ENCODE measurements around the gene DSEL.

DSEL gene

DNA sequence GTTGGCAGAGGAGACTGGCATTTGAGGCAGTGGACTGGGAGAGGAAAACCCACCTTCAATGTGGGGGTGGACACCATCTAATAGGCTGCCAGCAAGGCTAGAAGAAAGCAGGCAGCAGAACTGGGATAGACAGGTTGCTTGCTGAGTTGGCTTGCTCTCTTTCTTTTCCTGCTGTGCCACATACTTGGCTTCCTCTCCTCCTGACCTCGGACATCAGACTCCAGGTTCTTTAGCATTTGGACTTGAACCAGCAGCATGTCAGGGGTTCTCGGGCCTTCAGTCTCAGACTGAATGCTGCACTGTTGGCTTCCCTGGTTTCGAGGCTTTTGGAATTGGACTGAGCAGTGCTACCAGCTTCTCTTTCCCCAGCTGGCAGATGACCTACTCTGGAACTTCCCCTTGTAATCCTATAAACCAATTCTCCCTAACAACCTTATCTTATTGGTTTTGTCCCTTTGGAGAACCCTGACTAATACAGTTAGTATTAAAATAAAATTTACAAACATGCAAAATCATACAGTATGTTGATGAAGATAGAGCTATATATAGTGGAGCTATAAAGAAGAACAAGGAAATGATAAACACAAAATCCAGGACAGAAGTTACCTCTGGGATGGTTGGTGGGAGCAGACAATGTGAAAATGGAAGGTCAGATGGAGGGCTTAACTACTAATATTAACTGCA, 15.9 kb downstream of the DSEL start:
- DNase-seq, result no peak

DNA sequence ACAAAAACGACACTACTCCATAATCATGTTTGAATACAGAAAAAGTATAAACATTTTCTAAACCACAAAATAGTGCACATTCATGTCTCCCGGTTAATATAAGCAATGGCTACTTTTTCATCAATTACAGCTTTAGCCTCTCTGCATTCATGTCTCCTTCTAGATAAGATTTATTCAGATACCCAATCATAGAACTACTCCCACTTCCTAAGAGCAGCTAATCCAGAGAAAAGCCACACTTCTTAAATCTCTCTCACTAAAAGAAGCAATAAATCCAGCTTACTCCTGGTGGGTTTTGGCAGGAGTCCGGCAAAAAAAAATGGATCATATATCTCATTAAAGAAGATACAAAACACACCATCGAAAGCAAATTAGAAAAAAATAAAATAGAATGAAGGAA, 20.1 kb downstream of the DSEL start:
- DNase-seq, result no peak

DNA sequence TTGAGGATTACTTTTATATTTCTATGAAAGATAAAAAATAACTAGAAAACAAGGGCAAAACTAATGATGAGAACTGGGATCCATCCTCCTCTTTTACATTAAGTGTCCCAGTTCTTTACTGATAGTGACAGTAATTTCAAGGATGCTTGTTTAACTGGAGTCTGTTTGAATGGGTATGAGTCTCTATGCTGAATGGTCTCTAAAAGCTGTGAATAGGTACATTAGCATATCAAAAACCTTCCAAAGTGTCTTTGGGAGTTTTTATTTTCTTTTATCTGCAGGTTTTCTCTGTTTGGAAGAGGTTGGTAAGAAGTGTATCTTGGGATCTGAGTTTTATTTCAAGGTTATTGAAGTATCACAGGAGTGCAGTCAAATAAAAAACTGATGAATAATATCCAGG, 30.0 kb downstream of the DSEL start:
- DNase-seq, result no peak

DNA sequence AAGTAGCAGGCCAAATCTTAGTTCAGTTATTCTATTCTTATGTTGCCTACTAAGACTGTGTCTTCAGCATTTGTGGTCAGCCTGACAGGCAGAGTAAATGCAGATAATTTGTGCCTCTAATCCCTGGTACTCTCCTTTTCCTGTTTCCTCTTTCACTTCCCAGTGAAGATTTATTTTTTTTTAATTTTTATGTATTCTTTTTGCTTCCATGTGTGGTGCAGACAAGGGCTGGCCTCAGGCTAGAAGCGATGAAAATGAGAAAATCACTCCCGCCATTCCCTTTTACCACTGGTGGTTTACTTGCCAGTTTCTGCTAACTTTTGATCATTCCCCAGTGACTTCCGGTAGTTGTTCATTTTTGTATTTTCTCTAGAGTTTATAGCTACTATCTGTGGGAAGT, 30.9 kb downstream of the DSEL start:
- DNase-seq, result no peak

DNA sequence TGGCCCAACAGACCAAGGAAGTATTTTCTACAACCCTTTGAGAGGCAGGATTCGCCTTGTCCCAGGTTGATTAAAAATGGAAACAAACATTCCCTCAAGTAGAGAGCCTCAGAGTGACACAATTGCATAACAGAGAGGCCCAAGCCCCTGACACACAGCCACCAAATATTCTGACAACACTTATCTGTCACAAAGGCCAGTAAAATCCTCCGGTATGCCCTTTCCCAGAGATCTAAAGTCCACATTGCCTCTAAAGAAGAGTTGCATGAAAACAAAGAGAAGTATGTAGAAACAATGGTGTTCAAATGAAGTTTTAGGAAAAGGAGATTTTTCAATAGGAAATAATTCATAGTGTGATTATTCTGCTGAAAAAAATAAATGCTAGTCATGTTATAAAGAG, 32.1 kb downstream of the DSEL start:
- DNase-seq, result no peak

DNA sequence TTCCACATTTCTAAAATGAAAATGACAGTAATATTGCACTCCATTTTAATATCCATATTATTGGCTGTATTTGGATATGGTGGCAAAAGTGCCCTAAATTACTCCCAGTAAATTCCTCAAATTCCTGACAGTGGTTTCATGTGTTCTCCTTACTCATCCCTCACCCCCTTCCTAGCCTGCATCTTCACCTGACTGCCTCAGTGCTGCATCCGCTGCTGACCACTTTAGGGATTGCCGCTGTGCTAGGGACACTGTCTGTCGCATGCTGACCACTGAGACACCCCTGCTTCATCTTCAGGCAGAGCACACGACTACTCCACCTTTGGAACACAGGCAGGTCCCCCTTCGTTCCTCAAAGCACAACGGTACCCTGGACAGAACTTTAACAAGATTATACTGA, 32.6 kb downstream of the DSEL start:
- DNase-seq, result no peak

DNA sequence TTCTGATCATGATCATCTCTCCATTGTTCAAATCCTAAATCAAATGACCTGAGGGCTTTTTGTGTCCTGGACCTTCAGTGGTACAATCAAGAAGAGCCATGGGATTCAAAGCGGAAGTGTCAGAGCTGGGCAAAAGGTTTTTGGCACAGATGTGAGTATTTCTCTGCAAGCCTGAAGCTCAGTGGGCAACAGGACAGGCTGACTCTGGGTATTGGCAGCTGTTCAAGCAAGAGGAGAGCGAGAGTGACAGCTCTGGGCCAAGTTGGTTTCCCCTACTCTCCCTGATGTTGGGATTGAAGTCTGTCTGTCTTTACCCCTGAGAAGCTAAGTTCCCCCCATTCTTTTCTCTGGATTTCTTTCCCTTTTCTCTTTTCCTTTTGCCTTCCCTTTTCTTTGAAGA, 33.3 kb downstream of the DSEL start:
- no peak for DNase-seq

DNA sequence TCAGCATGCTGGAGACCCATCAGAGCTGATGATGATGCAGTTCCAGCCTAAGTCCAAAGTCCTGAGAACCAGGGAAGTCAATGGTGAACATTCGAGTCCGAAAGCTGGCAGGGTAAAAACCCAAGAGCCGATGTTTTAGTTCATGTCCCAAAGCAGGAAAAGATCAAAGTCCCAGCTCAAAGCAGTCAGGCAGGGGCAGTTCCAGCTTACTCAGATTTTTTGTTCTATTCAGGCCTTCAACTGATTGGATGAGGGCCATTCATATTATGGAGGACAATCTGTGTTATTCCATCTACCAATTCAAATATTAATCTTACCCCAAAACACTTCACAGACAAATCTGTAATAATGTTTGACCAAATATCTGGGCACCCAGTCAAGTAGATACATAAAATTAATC, 38.3 kb downstream of the DSEL start:
- DNase-seq, result no peak

DNA sequence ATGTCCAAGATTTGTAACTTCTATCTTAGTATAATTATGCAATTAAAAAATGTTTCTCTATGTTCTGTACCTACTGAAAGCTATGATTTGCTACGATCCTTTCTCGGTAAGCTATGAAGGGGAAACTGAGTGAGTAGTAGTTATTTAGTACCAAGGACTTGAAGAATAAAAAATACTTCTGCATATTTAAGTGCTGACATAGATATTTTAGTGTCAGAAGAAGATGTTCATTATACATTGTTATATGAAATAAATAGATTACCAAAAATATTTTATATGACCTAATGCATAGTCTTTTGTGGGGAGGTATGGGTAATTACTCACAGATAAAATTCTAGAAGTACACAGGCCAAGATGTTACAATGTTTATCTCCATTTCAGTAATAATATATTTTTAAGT, 39.0 kb downstream of the DSEL start:
- no peak for DNase-seq

DNA sequence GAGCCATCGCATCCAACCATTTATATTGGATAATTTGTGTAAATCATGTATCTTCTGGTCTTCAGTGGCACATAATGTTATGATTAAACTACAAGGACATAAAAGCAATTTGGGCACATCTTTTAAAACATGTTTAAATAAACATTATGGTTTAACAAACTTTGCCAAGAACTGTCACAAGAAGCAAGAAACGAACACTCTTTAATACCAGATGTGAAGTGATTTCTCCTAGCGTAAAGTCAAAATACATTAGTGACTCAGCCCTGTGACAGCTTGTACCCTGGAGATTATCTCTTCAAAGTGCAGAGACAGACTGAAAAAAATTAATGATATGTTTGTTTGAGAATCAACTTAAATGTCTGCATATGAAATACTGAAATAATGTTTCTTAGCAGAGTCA, 39.9 kb downstream of the DSEL start:
- DNase-seq, result no peak

DNA sequence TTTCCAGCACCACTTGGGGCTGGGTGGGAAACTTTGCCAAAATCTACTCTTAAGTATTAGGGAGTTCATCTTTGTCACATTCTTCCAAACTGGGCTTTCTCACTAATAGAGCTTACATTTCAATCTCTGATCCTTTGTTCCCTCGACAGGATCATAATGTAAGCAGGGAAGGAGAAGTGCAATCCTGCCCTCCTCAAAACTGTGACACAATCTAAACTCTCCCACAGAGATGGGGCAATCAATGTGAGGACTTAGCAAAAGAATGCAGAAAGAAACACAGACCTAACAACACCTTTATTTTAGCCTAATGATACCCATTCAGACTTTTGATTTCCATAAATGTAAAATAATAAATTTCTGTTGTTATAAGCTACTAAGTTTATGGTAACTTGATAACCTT, 40.8 kb downstream of the DSEL start:
- DNase-seq, result no peak

DNA sequence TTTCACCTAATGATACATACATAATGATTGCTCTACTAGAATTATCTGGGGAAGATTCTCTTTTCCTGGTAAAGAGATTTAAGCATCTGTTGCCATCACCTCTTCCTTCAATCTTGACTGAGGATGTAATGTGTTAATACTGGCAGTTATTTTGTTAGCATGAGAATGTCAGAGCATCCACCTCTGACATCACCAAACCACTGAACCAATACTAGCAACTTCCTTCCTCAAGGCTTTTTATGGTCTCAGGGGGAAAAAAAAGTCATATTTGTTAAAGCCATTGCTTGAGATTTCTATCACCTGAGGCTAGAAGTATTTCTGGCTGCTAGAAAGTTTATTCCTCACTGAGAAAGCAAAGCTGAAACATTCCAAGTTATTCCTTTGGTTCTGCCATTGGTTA, 48.5 kb downstream of the DSEL start:
- DNase-seq, result no peak

DNA sequence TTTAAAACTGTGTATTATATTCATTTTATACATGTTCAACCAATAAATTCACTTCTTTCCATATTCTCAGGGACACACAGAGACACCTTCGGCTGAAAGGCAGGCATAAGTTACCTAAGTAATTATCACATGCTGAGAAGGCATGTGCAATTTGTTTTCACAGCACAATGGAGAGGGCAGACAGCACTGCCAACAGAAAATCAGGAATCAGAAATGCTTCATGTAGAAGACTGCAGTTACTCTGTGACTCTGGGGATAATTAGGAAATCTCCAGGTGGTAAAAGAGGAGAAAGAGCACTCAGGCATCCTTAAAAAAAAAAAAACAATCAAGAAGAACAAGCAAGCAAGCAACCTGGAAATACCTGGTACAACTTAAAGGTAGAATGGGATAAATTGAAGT, 49.3 kb downstream of the DSEL start:
- DNase-seq, result no peak

DNA sequence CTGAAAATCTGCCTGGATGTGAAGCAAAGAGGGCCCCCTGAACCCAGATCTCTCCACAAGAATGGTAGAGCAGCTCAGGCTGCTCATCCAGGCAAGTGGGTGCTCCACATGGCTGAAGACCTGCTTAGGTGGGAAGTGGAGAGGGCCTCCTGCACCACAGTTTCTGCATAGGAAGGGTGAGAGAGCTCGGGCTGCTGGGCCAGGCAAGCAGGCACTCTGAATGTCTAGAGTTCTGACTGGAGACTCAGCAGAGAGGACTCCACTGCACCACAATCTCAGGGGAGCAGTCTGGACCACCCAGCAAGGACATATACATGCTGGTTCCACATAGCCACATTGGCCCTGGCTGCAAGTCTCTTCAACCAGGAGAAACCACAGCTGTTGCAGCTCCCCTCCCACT, 52.0 kb downstream of the DSEL start:
- no peak for DNase-seq

DNA sequence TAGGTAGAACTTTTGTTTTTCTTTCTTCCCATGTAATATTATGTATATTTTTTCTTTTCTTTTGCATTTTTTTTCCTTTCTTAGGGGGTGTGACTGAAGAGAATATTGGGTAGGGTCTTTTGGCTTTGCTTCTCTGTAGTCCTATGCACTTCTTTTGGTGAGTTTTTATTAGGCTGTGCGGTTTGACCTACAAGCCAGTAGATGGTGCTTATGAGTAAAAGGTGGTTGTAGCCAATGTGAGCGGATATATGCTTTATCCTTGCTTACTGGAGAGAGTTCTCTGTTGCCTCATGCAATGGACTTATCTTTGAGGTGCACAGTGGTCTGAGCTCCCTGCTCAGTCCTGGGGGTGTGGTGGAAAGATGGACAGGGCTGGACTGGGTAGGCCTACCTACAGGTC, 52.7 kb downstream of the DSEL start:
- DNase-seq, result no peak

DNA sequence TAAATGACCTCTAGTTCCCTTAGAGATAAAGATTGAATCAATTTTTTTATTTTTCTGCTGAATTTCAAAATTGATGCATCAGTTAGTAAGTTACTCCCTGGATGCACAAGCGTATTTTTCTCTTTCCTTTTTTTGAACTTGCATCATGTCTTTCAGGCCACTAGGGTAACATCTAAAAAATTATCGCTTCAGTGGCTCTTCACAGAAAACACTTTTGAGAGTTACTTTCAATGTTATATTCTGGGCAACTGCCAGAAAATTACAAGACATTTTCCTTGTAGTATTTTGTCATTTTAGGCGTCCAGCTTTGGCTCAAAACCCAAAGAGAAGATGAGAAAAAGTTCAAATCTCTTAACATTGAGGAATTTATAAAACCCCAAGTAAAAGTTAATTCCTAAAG, 59.8 kb downstream of the DSEL start:
- DNase-seq, result no peak

Measured in cerebellar nuclear complex (tissue), 1 donor.